Left ventricle myocardium inferior (tissue), 1 donor: ENCODE measurements around the gene PCGF1. TPM values are rescaled to one million over a fixed set of nuclear protein-coding genes. Genes with fewer than 3 reads are reported as not detected.

Source experiments
- DNase-seq: peaks from one replicate; pipeline ENCODE4 v3.0.0-alpha.2; 2020
- H3K27ac ChIP-seq: fragments of 200-600 bp; replicated peaks from 2 replicates; pipeline ENCODE4 v1.8.0; 2021
- H3K27me3 ChIP-seq: fragments of 200-600 bp; 2 replicates; pipeline ENCODE4 v1.8.0; 2021; ENCODE audit warnings: low read depth
- H3K36me3 ChIP-seq: fragments of 200-600 bp; 2 replicates; pipeline ENCODE4 v1.8.0; 2021
- H3K4me1 ChIP-seq: fragments of 200-600 bp; 2 replicates; pipeline ENCODE4 v1.8.0; 2021
- H3K4me3 ChIP-seq: fragments of 200-600 bp; 2 replicates; pipeline ENCODE4 v1.8.0; 2021; ENCODE audit warnings: mild to moderate bottlenecking, moderate library complexity
- H3K9me3 ChIP-seq: fragments of 200-600 bp; replicated peaks from 2 replicates; pipeline ENCODE4 v1.8.0; 2021
- intact Hi-C: fragments of 100-400 bp; cut with micrococcal nuclease; formaldehyde crosslinking; loops from one replicate; pipeline ENCODE4 v1.11.0; 2022
- total RNA-seq: library from RNA; stranded (reverse); fragmentation: NEBNext Ultra II Directional; extraction: Animal tissue kit (Norgen Biotek cat#: 25700); gene quantifications from one replicate; pipeline ENCODE4 v1.2.1, GENCODE V29; 2021
- TF ChIP-seq, protein P1 (sequence below): fragments of 200-600 bp; IDR thresholded peaks from 2 replicates; pipeline ENCODE4 v1.8.0; 2021; ENCODE audit warnings: antibody characterized with exemption, mild to moderate bottlenecking, borderline replicate concordance
- donor health status: DM: no; HTN: yes; CAD: no; lungs with severe emphysema.

PCGF1 gene
- total RNA-seq, 1 donor from 2014 or later = 20.2 TPM

DNA sequence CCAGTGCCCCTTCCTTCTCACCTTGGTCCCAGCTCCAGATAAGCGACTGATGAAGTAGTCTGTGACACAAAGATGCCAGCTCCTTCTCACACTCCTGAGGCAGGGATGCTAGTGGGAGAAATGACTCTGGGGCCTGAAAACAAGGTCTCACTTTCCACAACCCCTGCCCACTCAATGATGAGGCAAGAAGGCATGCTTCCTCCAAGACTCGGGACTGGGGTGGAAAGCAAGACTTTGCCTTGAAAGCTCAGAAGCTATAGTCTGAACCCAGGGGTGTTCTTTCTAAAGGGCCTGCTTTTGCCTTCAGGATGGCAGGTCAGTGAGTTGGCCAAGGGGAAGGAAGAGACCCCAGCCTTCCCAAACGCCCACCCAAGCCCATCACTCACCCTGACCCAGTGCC lies 26.1 kb downstream of the PCGF1 start:
- H3K27ac ChIP-seq = peak overlapping the region; percentile 97
- H3K4me1 ChIP-seq = peaks cover 44% of the 10 kb centered on the region
- H3K4me3 ChIP-seq = peak overlapping the region; percentile 99
- TF ChIP-seq, protein P1, sequence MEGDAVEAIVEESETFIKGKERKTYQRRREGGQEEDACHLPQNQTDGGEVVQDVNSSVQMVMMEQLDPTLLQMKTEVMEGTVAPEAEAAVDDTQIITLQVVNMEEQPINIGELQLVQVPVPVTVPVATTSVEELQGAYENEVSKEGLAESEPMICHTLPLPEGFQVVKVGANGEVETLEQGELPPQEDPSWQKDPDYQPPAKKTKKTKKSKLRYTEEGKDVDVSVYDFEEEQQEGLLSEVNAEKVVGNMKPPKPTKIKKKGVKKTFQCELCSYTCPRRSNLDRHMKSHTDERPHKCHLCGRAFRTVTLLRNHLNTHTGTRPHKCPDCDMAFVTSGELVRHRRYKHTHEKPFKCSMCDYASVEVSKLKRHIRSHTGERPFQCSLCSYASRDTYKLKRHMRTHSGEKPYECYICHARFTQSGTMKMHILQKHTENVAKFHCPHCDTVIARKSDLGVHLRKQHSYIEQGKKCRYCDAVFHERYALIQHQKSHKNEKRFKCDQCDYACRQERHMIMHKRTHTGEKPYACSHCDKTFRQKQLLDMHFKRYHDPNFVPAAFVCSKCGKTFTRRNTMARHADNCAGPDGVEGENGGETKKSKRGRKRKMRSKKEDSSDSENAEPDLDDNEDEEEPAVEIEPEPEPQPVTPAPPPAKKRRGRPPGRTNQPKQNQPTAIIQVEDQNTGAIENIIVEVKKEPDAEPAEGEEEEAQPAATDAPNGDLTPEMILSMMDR = no peak
- no peak for DNase-seq
- no peaks in the 10 kb centered on the region for H3K27me3 ChIP-seq
- intact Hi-C loops = loop anchor here (5.0 to 10.0 kb wide), 2 partner anchors 63 to 106 kb away; no protein-coding TSS in a partner anchor
- H3K36me3 ChIP-seq = peaks cover 58% of the 10 kb centered on the region
- H3K9me3 ChIP-seq = no peaks in the 10 kb centered on the region

DNA sequence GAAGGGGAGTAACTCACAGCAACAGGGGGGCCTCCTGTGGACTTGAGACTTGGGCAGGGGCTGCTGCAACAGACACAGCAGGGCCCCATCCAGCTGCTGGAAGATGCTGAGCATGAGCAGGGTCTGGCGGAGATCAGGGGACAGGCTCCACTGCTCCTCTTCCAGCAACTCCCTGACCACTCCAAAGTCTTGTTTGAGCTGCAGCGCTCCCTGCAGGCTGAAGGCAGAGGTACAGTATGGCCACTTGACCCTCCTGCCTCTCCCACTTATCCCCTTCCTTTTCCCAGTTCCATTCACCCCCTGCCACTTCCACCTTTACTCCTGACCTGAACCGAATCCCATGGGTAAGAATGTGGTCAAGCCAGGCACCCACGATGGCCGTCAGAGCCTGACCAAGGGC lies 32.6 kb downstream of the PCGF1 start:
- H3K36me3 ChIP-seq = peaks cover 50% of the 10 kb centered on the region
- no peak overlapping the region for H3K27ac ChIP-seq
- TF ChIP-seq, protein P1 = peak; percentile 14
- no peaks in the 10 kb centered on the region for H3K27me3 ChIP-seq
- no peaks in the 10 kb centered on the region for H3K9me3 ChIP-seq
- intact Hi-C loops = no loop called here
- no peak overlapping the region for H3K4me3 ChIP-seq
- DNase-seq = no peak
- H3K4me1 ChIP-seq = peaks cover 35% of the 10 kb centered on the region

DNA sequence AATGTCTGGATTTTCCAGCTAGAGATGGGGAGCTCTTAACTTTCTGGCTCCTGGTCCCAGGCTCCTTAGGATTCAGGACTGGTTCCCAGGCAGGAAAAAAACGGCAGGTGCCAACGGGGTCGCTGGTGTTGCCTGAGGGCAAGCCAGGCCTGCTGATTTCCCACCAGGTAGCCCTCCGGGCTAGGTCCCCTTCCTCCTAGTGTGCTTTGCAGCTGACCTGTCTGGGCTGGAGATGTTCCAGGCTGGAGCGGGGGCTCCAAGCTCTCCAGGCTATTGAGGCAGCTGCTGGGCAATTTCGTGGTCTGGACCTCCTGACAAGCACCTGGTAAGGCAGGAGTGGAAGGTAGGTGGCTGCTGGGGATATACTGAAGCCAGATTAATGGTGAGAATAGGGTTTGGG lies 33.0 kb downstream of the PCGF1 start:
- peaks cover 46% of the 10 kb centered on the region for H3K36me3 ChIP-seq
- peaks cover 34% of the 10 kb centered on the region for H3K4me1 ChIP-seq
- H3K27me3 ChIP-seq = no peaks in the 10 kb centered on the region
- TF ChIP-seq, protein P1 = no peak
- DNase-seq = no peak
- H3K9me3 ChIP-seq = no peaks in the 10 kb centered on the region
- intact Hi-C loops = no loop called here
- no peak overlapping the region for H3K4me3 ChIP-seq
- H3K27ac ChIP-seq = no peak overlapping the region

DNA sequence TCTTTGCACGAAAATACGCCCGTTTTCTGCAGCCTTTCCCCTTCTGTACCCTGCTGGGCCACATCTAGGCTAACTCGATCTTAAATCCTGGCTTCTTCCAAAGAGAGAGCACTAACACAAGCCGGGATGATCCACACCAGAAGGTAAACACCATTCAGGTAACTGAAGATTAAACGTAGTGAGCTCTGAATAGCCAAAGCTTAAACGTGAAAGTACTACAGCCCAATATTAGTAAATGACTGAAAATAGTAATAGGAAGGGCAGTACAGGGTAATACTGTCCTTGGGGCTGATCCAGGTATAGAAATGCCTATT lies 34.6 kb downstream of the PCGF1 start:
- peaks cover 35% of the 10 kb centered on the region for H3K36me3 ChIP-seq
- DNase-seq = no peak
- peak overlapping the region; percentile 95 for H3K27ac ChIP-seq
- no peaks in the 10 kb centered on the region for H3K9me3 ChIP-seq
- H3K27me3 ChIP-seq = no peaks in the 10 kb centered on the region
- peaks cover 34% of the 10 kb centered on the region for H3K4me1 ChIP-seq
- intact Hi-C loops = no loop called here
- TF ChIP-seq, protein P1 = no peak
- H3K4me3 ChIP-seq = peak overlapping the region; percentile 88

DNA sequence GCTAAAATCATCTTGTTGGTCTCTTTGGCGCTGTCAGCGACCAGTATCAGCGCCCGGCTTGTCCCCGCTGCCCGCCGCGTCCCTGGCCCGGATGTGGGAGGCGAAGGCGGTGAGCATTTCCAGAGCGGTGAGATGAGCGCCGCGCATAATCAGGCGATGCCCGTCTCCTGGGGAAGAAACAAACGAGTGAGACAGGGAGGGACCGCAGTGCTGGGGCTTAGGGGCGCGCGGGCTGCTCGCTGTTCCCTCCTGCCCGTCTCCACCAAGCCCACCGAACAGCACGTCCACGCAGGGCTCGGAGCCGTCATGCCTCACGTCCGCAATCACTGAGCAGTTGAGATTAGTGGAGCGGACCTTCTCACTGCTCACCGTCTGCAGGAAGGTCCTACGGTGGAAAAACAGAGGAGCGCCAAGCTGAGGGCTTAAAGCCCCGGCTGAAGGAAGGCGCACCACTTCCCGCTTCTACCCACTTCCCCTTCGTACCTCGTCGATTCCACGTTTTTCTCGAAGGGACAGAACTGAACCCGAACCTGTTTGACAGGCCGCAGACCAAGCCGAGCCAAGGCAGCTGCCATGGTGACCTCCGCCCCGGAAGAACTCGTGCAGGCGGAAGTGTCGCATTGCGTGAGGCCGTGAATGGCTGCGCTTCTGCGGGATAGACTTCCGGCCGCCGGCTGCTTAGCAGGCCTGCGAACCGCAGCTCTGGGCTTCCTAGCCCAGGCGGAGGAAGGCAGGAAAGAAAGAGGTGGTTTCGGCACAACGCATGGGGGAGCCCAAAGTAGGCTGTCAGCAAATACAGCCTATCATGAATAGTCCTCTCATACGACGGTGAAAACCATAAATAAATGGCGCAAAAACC lies 35.2 kb downstream of the PCGF1 start, which contains the start of gene MRPL53:
MRPL53 (minus strand) TSS at position 595 of the 859 bp plus-strand sequence; CDS start at position 575, 20 bp downstream.
- peaks cover 34% of the 10 kb centered on the region for H3K4me1 ChIP-seq
- intact Hi-C loops = no loop called here
- peak within 1 kb of the TSS; percentile 95 for H3K27ac ChIP-seq
- peak; percentile 94 for DNase-seq
- no peaks in the 10 kb centered on the region for H3K27me3 ChIP-seq
- peak within 1 kb of the TSS; percentile 88 for H3K4me3 ChIP-seq
- H3K36me3 ChIP-seq = peaks cover 29% of the 10 kb centered on the region
- TF ChIP-seq, protein P1 = no peak
- no peaks in the 10 kb centered on the region for H3K9me3 ChIP-seq
